Endodermal cell (in vitro differentiated cells): Measurements from ENCODE around the gene FCHO1. TPM values are rescaled to one million over a fixed set of nuclear protein-coding genes. Genes with fewer than 3 reads are reported as not detected.
A peak's percentile ranks its signal among the peaks of the same experiment; 100 is the strongest.

ENCODE experiments used
- DNase-seq: peaks from one replicate; pipeline ENCODE4 v3.0.0-alpha.2; 2017
- H3K27ac ChIP-seq: 2 replicates; pipeline ENCODE4 v1.5.1; 2013; ENCODE audit warnings: mild to moderate bottlenecking, low read depth, low read length, moderate library complexity
- H3K27me3 ChIP-seq: 2 replicates; pipeline ENCODE4 v1.6.1; 2013; ENCODE audit warnings: mild to moderate bottlenecking, low read length, moderate library complexity; ENCODE audit not compliant: insufficient read depth, control insufficient read depth, poor library complexity, severe bottlenecking
- H3K36me3 ChIP-seq: 2 replicates; pipeline ENCODE4 v1.7.0; 2013; ENCODE audit warnings: mild to moderate bottlenecking, low read length, moderate library complexity; ENCODE audit not compliant: control insufficient read depth, insufficient read depth
- H3K4me1 ChIP-seq: one replicate; pipeline ENCODE4 v1.7.0; 2013; ENCODE audit warnings: low read length; ENCODE audit not compliant: control insufficient read depth, insufficient read depth
- H3K4me3 ChIP-seq: 2 replicates; pipeline ENCODE4 v1.5.1; 2013; ENCODE audit warnings: mild to moderate bottlenecking, low read length, moderate library complexity
- H3K9ac ChIP-seq: 2 replicates; pipeline ENCODE4 v1.6.1; 2013; ENCODE audit warnings: mild to moderate bottlenecking, low read length, moderate library complexity; ENCODE audit not compliant: poor library complexity, severe bottlenecking; ENCODE audit errors: extremely low read depth
- H3K9me3 ChIP-seq: 2 replicates; pipeline ENCODE4 v1.6.1; 2013; ENCODE audit warnings: mild to moderate bottlenecking, low read length, moderate library complexity; ENCODE audit not compliant: control insufficient read depth
- H3K27ac Mint-ChIP-seq: 2 replicates; pipeline ENCODE4 v1.8.0; 2020; ENCODE audit warnings: mixed read lengths
- H3K27me3 Mint-ChIP-seq: 2 replicates; pipeline ENCODE4 v1.8.0; 2021; ENCODE audit warnings: mild to moderate bottlenecking, mixed read lengths; ENCODE audit not compliant: insufficient read depth
- H3K36me3 Mint-ChIP-seq: 2 replicates; pipeline ENCODE4 v1.8.0; 2020; ENCODE audit warnings: low read depth, mixed read lengths
- H3K4me1 Mint-ChIP-seq: 2 replicates; pipeline ENCODE4 v1.8.0; 2020; ENCODE audit warnings: mixed read lengths
- H3K4me3 Mint-ChIP-seq: 2 replicates; pipeline ENCODE4 v1.8.0; 2020; ENCODE audit warnings: mild to moderate bottlenecking, moderate library complexity, mixed read lengths
- H3K9me3 Mint-ChIP-seq: 2 replicates; pipeline ENCODE4 v1.8.0; 2020; ENCODE audit warnings: mild to moderate bottlenecking, mixed read lengths
- WGBS, 2 experiments: methylation state at CpG; one replicate each; pipeline versions ENCODE4 v1.1.5 to v1.1.7; 2013; ENCODE audit warnings: missing lambda C conversion rate in 2 of 2, mixed read lengths in 1 of 2; ENCODE audit not compliant: insufficient coverage in 1 of 2, insufficient read length in 1 of 2; 5-methylcytosine and 5-hydroxymethylcytosine counted together
- total RNA-seq, 2 donors: library from RNA; stranded (reverse); fragmentation: NEBNext Ultra II Directional in 1 of 2; extraction: Animal tissue kit (Norgen Biotek cat#: 25700) in 1 of 2; gene quantifications; 2 replicates in 1 of 2; 3 replicates in 1 of 2; pipeline ENCODE4 v1.2.1, GENCODE V29; 2021
- TF ChIP-seq, protein P1 (sequence below): fragments of 200-600 bp; sonication (generic); conservative IDR thresholded peaks from 2 replicates; pipeline ENCODE4 v1.5.0; 2021; ENCODE audit warnings: antibody characterized with exemption, mild to moderate bottlenecking

Gene FCHO1
- total RNA-seq, 2 donors from 2014 or later: 8.5 to 10.2 TPM

DNA sequence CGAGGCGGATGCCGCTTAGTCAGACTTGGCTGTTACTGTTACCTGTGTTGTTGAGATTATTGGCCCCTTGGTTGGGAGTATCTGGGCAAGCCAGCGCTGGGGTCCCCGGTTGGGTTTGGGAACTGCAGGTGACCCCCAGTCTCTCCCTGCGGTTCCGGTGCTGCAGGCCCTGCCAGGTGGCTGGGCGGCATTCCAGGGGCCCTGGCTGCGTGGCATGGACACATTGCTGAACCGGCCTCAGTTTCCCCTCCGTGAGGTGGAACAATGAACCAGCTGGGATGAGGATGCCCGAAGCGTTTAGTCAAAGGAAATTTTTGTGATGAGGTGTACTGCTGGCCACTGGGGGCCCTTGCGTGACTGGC is 44.2 kb downstream of the FCHO1 start:
- Mint-ChIP-seq H3K36me3 (no peaks in the 10 kb centered on the region), H3K9me3 (no peaks in the 10 kb centered on the region), H3K27ac (no peak overlapping the region), H3K27me3 (peaks cover 29% of the 10 kb centered on the region), H3K4me3 (peak overlapping the region; percentile 64), H3K4me1 (no peaks in the 10 kb centered on the region)
- WGBS, 2 experiments: 39 to 51% methylated on average over 7 to 14 of the region's 14 CpGs
- TF ChIP-seq, protein P1, sequence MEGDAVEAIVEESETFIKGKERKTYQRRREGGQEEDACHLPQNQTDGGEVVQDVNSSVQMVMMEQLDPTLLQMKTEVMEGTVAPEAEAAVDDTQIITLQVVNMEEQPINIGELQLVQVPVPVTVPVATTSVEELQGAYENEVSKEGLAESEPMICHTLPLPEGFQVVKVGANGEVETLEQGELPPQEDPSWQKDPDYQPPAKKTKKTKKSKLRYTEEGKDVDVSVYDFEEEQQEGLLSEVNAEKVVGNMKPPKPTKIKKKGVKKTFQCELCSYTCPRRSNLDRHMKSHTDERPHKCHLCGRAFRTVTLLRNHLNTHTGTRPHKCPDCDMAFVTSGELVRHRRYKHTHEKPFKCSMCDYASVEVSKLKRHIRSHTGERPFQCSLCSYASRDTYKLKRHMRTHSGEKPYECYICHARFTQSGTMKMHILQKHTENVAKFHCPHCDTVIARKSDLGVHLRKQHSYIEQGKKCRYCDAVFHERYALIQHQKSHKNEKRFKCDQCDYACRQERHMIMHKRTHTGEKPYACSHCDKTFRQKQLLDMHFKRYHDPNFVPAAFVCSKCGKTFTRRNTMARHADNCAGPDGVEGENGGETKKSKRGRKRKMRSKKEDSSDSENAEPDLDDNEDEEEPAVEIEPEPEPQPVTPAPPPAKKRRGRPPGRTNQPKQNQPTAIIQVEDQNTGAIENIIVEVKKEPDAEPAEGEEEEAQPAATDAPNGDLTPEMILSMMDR: no peak
- no peak overlapping the region for H3K9ac ChIP-seq
- no peak overlapping the region for H3K27ac ChIP-seq
- H3K27me3 ChIP-seq: peaks cover 23% of the 10 kb centered on the region
- no peaks in the 10 kb centered on the region for H3K9me3 ChIP-seq
- H3K36me3 ChIP-seq: no peaks in the 10 kb centered on the region
- DNase-seq: no peak
- H3K4me1 ChIP-seq: no peaks in the 10 kb centered on the region
- peak overlapping the region; percentile 66 for H3K4me3 ChIP-seq

DNA sequence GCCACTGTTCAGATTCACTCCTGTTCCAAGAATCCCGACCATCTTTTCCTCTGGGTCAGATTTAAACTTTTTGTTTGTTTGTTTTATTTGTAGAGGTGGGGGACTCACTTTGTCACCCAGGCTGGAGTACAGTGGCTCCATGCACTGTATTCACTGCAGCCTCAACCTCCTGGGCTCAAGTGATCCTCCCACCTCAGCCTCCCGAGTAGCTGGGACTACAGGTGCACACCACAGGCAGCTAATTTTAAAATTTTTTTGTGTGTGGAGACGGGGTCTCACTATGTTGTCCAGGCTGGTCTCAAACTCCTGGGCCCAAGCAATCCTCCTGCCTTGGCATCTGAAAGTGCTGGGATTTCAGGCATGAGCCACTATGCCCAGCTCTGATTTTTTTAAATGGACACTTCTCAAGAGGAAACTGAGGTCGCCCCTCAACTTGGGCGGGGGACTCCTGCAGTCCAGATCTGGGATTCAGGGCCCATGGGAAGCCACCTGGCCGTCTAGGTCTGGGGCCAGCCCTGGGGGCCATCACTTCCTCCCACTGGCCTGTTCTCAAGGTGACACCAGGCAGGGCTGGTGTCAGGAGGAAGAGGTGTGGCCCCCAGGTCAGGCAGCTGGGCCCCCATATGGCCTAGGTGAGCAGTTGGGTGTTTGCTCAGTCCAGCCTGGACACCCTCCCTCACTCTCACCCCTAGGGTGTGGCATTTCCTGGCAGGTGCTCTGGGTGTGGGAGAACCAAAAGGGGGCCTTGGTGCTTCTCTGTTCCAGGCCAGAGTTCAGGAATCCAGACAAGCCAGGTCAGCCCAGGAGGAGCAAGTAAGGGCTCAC is 44.9 kb downstream of the FCHO1 start:
- no peak for DNase-seq
- Mint-ChIP-seq H3K27me3 (peaks cover 31% of the 10 kb centered on the region), H3K36me3 (no peaks in the 10 kb centered on the region), H3K4me3 (peak overlapping the region; percentile 64), H3K9me3 (no peaks in the 10 kb centered on the region), H3K27ac (no peak overlapping the region), H3K4me1 (no peaks in the 10 kb centered on the region)
- Histone ChIP-seq H3K27ac (no peak overlapping the region), H3K4me1 (no peaks in the 10 kb centered on the region), H3K9ac (no peak overlapping the region), H3K27me3 (peaks cover 23% of the 10 kb centered on the region), H3K9me3 (no peaks in the 10 kb centered on the region), H3K4me3 (no peak overlapping the region), H3K36me3 (no peaks in the 10 kb centered on the region)
- 88 to 95% methylated on average over 4 to 5 of the region's 6 CpGs for WGBS, 2 experiments
- TF ChIP-seq, protein P1: no peak

DNA sequence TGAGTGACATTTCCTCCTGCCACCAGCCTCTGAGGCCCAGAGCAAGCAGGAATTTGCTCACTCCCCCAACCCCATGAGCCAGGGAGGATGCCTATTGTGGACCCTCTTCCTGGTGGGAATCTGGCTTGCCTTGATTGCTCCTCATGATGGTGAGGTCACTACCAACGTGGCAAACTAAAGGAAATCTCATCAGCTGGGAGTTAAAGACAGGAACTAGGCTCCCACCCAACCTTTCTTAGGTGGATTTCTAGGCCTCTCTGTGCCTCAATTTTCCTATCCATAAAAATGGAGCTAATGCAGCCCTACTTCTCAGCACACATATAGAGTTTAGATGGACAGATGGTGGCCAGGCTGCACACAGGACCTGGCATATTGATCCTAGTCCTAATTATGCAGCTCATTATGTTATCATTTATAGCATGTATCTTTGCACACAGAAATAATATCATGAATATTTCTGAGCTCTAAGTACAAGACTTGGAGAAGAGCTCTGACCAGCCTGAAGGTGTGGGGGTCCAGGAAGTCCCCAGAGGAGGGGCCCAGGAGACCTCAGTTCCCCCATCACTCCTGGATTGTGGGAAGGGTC is 45.7 kb downstream of the FCHO1 start:
- H3K27me3 ChIP-seq: peaks cover 23% of the 10 kb centered on the region
- no peaks in the 10 kb centered on the region for H3K9me3 ChIP-seq
- TF ChIP-seq, protein P1: no peak
- no peak overlapping the region for H3K27ac ChIP-seq
- no peaks in the 10 kb centered on the region for H3K36me3 ChIP-seq
- H3K9me3 Mint-ChIP-seq: no peaks in the 10 kb centered on the region
- DNase-seq: no peak
- no peaks in the 10 kb centered on the region for H3K4me1 Mint-ChIP-seq
- H3K27me3 Mint-ChIP-seq: peaks cover 31% of the 10 kb centered on the region
- 88 to 100% methylated on average over 1 of the region's 1 CpG for WGBS, 2 experiments
- H3K9ac ChIP-seq: no peak overlapping the region
- no peaks in the 10 kb centered on the region for H3K36me3 Mint-ChIP-seq
- no peak overlapping the region for H3K27ac Mint-ChIP-seq
- no peaks in the 10 kb centered on the region for H3K4me1 ChIP-seq
- H3K4me3 ChIP-seq: no peak overlapping the region
- no peak overlapping the region for H3K4me3 Mint-ChIP-seq
